Measurements from ENCODE around the gene SEPTIN6. TPM values are rescaled to one million over a fixed set of nuclear protein-coding genes. Genes with fewer than 3 reads are reported as not detected.

The SEPTIN6 gene
- total RNA-seq, 4 donors from 2014 or later, result 6.1 to 15.0 (median 14.6) TPM

- DNase-seq, result peak; percentile 23 to 27
- H3K9me3 ChIP-seq, result no peaks in the 10 kb centered on the region
- intact Hi-C loops (cut with DNase I), result loop anchor here (10.0 kb wide), 1 partner anchor 178 kb away; no protein-coding TSS in a partner anchor
- peak overlapping the region in 1 of 3 donors; percentile 38 for H3K27ac ChIP-seq
- no peaks in the 10 kb centered on the region for H3K27me3 ChIP-seq
- TF ChIP-seq POLR2A (IDR thresholded peaks at IDR 0.05), result peak in 1 of 2 donors; percentile 16
- TF ChIP-seq CTCF (IDR thresholded peaks at IDR 0.05), result no peak
- peak overlapping the region; percentile 15 to 45 (median 17) for H3K4me3 ChIP-seq (replicated peaks in 1 of 3)
- H3K36me3 ChIP-seq, result no peaks in the 10 kb centered on the region
- no peaks in the 10 kb centered on the region for H3K4me1 ChIP-seq
- 0% methylated on average over 1 of the region's 66 CpGs; no CpG with 5 or more reads in 1 of the 2 donors for WGBS, 2 donors
These were observed 553 bp downstream of the SEPTIN6 start for GRCh38 chrX:119692191-119693039.

GRCh38 chrX:119690921-119691716 lies 1.8 kb downstream of the SEPTIN6 start:
- H3K36me3 ChIP-seq, result no peaks in the 10 kb centered on the region
- no peak overlapping the region for H3K4me3 ChIP-seq (replicated peaks in 1 of 3)
- intact Hi-C loops (cut with DNase I), result loop anchor here (10.0 kb wide), 1 partner anchor 176 kb away; no protein-coding TSS in a partner anchor
- H3K4me1 ChIP-seq, result no peaks in the 10 kb centered on the region
- H3K27me3 ChIP-seq, result no peaks in the 10 kb centered on the region
- DNase-seq, result no peak
- TF ChIP-seq CTCF (IDR thresholded peaks at IDR 0.05), result no peak
- TF ChIP-seq POLR2A (IDR thresholded peaks at IDR 0.05), result no peak
- WGBS, 2 donors, result 53 to 57% methylated on average over 4 to 8 of the region's 8 CpGs
- H3K27ac ChIP-seq, result no peak overlapping the region
- H3K9me3 ChIP-seq, result no peaks in the 10 kb centered on the region

- no peaks in the 10 kb centered on the region for H3K4me1 ChIP-seq
- no peak overlapping the region for H3K27ac ChIP-seq
- no peaks in the 10 kb centered on the region for H3K27me3 ChIP-seq
- no peak for TF ChIP-seq POLR2A (IDR thresholded peaks at IDR 0.05)
- no peak for TF ChIP-seq CTCF (IDR thresholded peaks at IDR 0.05)
- WGBS, 2 donors, result 88 to 92% methylated on average over 4 of the region's 4 CpGs
- DNase-seq, result no peak
- intact Hi-C loops (cut with DNase I), result no loop called here
- no peaks in the 10 kb centered on the region for H3K9me3 ChIP-seq
- H3K4me3 ChIP-seq (replicated peaks in 1 of 3), result no peak overlapping the region
- H3K36me3 ChIP-seq, result no peaks in the 10 kb centered on the region
These were observed 4.1 kb downstream of the SEPTIN6 start for GRCh38 chrX:119688911-119689321.

GRCh38 chrX:119687661-119688413 lies 5.1 kb downstream of the SEPTIN6 start:
- H3K9me3 ChIP-seq, result no peaks in the 10 kb centered on the region
- intact Hi-C loops (cut with DNase I), result no loop called here
- no peaks in the 10 kb centered on the region for H3K4me1 ChIP-seq
- DNase-seq, result peak; percentile 3 to 4
- TF ChIP-seq CTCF (IDR thresholded peaks at IDR 0.05), result no peak
- TF ChIP-seq POLR2A (IDR thresholded peaks at IDR 0.05), result no peak
- no peaks in the 10 kb centered on the region for H3K36me3 ChIP-seq
- 66 to 82% methylated on average over 5 of the region's 5 CpGs for WGBS, 2 donors
- H3K4me3 ChIP-seq (replicated peaks in 1 of 3), result no peak overlapping the region
- H3K27ac ChIP-seq, result no peak overlapping the region
- H3K27me3 ChIP-seq, result no peaks in the 10 kb centered on the region
